Measurements from ENCODE around the gene SLC15A5.

SLC15A5 gene

DNA sequence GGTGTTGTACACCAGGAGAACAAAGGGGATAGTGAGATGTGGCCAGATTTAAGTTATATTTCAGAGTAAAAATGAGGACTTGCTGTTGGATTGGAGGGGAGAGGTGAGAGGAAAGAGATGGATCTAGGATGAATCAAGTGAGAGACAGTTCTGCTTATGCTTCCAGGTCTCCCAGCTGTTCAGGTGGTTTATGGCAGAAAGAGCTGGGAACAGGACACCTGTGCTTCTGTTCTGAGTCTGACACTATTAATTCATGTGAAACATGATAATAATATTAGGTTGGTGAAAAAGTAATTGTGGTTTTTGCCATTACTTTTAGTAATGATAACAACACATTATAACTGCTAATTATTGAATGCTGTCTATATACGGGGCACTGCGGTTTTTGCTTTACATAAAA lies 55.7 kb downstream of the SLC15A5 start:
- FAIRE-seq (no peak), DNase-seq (ENCODE audit: insufficient read length, low spot score) (no peak)
- TF ChIP-seq, protein P1, sequence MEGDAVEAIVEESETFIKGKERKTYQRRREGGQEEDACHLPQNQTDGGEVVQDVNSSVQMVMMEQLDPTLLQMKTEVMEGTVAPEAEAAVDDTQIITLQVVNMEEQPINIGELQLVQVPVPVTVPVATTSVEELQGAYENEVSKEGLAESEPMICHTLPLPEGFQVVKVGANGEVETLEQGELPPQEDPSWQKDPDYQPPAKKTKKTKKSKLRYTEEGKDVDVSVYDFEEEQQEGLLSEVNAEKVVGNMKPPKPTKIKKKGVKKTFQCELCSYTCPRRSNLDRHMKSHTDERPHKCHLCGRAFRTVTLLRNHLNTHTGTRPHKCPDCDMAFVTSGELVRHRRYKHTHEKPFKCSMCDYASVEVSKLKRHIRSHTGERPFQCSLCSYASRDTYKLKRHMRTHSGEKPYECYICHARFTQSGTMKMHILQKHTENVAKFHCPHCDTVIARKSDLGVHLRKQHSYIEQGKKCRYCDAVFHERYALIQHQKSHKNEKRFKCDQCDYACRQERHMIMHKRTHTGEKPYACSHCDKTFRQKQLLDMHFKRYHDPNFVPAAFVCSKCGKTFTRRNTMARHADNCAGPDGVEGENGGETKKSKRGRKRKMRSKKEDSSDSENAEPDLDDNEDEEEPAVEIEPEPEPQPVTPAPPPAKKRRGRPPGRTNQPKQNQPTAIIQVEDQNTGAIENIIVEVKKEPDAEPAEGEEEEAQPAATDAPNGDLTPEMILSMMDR (IDR thresholded peaks at IDR 0.05; ENCODE audit: insufficient read depth, missing control alignments): no peak

DNA sequence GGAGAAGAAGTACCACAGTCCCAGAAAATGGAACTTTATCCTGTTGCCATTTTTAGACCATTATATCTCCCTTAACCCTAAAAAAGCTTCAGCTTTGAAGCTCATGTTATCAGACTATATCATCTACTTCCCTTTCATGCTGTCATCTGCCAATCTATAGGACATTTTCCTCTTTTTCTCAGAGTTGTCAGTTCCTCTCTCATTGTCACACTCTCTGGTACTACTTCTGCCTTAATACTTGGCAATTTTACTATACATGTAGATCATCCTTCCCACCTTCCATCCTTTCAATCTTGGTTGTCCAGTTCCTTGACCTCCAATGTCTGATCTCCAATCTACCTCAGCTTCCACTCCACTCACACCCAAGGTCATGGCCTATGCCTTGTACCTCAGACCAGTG lies 57.4 kb downstream of the SLC15A5 start:
- DNase-seq (ENCODE audit: insufficient read length, low spot score) (no peak), FAIRE-seq (no peak)
- TF ChIP-seq, protein P1 (IDR thresholded peaks at IDR 0.05; ENCODE audit: insufficient read depth, missing control alignments): no peak

DNA sequence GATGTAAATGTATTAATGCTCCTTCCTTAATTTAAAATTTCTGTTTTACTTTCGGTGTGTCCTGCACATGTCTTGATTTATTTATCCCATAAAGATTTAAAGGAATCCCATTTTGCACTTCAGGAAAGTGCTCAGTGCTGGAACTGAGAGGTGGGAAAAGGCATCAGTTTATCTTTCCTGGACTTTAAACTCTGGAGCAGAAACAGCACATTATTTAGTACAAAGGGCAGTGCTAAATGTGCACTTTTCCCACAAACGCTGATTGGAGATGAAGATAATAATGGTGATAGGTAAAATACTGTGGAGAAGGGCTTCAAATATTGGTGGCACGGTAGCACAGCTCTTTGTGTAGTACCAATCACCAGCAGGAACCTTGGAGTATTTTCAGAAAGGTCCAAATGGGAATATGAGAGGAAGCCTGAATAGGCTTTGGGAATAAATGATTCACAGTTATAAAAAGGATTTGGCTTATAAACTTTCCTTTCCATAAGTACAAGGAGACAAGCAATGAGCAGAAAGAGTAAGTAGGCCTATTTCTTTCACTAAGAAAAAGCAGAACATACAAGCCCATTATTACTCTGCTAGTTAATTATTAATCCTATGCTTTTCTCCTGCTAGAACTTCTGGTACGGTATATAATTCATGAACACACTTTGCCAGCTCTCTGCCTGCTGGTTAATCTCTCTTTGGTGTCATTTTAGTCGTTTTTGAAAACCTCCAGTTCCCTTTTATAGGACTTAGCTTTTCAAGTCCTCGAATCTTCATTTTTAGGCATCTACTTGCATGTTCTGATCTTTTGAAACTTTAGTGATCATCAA lies 58.3 kb downstream of the SLC15A5 start:
- DNase-seq (ENCODE audit: insufficient read length, low spot score): no peak
- TF ChIP-seq, protein P1 (IDR thresholded peaks at IDR 0.05; ENCODE audit: insufficient read depth, missing control alignments): no peak
- no peak for FAIRE-seq

DNA sequence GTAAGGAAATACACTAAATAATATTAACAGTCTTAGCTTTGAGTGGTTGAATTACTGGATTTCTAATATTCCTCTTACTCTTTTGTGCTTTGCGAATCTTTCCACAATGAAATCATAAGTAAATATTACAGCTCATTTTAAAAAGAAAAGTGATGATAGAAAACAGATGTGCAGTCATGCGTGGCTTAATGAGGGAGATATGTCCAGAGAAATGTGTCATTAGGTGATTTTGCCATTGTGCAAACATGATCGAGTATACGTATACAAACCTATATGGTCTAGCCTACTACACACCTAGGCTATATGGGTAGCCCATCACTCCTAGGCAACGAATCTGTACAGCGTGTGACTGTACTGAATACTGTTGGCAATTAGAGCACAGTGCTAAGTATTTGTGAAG lies 59.3 kb downstream of the SLC15A5 start:
- no peak for FAIRE-seq
- no peak for DNase-seq (ENCODE audit: insufficient read length, low spot score)
- TF ChIP-seq, protein P1 (IDR thresholded peaks at IDR 0.05; ENCODE audit: insufficient read depth, missing control alignments): no peak

DNA sequence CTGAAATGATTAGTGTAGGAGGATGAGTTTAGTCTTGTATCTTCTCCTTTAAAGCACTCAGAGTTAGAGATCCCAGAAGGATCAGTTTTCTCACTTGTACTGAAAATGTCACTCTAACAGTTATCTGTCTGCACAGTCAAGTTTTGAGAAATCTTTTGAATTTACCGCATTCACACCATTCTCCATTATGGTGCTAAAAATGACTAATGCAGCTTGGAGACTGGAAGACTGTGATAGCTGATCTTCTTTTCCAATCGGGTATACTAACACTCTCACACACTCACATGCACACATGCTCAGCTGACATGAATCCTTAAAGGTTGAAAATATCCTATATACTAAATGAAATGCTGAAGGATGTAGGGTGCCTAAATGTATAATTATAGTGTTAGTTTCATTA lies 65.8 kb downstream of the SLC15A5 start:
- DNase-seq (ENCODE audit: insufficient read length, low spot score) (no peak), FAIRE-seq (no peak)
- TF ChIP-seq, protein P1 (IDR thresholded peaks at IDR 0.05; ENCODE audit: insufficient read depth, missing control alignments): no peak

DNA sequence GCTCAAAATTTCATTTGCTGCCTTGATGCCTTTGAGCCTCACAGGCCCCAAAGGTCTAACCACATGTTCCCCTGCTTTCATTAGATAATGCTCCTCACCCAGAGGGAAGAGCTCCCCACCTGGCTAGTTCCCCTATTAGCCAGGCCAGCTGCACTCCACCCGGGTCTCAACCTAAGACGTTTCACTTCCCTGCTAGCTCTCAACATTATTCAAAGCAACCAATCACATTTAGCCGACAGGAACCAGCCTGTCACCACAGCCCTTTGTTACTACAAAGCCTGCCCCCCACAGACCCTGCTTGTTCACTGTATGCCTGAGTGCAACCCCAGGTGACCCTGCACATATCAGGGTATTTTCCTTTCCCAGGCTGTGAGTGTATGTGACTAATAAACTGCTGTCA lies 78.6 kb downstream of the SLC15A5 start:
- FAIRE-seq (no peak), DNase-seq (ENCODE audit: insufficient read length, low spot score) (no peak)
- TF ChIP-seq, protein P1 (IDR thresholded peaks at IDR 0.05; ENCODE audit: insufficient read depth, missing control alignments): no peak

DNA sequence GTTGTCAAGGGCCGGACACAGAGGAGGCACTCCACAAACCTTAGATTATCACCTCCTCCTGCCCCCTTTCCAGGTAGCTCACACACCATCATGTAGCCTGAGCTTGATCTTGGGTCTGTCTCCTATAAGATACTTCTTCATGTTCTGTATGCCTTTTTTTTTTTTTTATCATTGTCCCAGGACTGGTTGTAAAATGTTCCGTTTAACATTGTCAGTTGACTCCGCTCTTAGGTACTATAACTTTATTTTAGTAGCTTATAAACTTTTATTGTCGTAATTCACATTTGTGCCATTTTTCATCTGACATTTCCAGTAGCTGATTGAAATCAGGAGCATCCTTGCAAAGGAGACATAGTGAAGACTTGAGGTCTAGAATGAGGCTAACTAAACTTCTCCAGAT lies 79.9 kb downstream of the SLC15A5 start:
- TF ChIP-seq, protein P1 (IDR thresholded peaks at IDR 0.05; ENCODE audit: insufficient read depth, missing control alignments): no peak
- DNase-seq (ENCODE audit: insufficient read length, low spot score) (no peak), FAIRE-seq (no peak)
